Left ventricle myocardium inferior (tissue), 1 donor: ENCODE results near the gene B3GNT5. TPM values are rescaled to one million over a fixed set of nuclear protein-coding genes. Genes with fewer than 3 reads are reported as not detected.

Experiments used
- DNase-seq: peaks from one replicate; pipeline ENCODE4 v3.0.0-alpha.2; 2020
- H3K27ac ChIP-seq: fragments of 200-600 bp; replicated peaks from 2 replicates; pipeline ENCODE4 v1.8.0; 2021
- H3K27me3 ChIP-seq: fragments of 200-600 bp; 2 replicates; pipeline ENCODE4 v1.8.0; 2021; ENCODE audit warnings: low read depth
- H3K36me3 ChIP-seq: fragments of 200-600 bp; 2 replicates; pipeline ENCODE4 v1.8.0; 2021
- H3K4me1 ChIP-seq: fragments of 200-600 bp; 2 replicates; pipeline ENCODE4 v1.8.0; 2021
- H3K4me3 ChIP-seq: fragments of 200-600 bp; 2 replicates; pipeline ENCODE4 v1.8.0; 2021; ENCODE audit warnings: mild to moderate bottlenecking, moderate library complexity
- H3K9me3 ChIP-seq: fragments of 200-600 bp; replicated peaks from 2 replicates; pipeline ENCODE4 v1.8.0; 2021
- intact Hi-C: fragments of 100-400 bp; cut with micrococcal nuclease; formaldehyde crosslinking; loops from one replicate; pipeline ENCODE4 v1.11.0; 2022
- total RNA-seq: library from RNA; stranded (reverse); fragmentation: NEBNext Ultra II Directional; extraction: Animal tissue kit (Norgen Biotek cat#: 25700); gene quantifications from one replicate; pipeline ENCODE4 v1.2.1, GENCODE V29; 2021
- TF ChIP-seq, protein P1 (sequence below): fragments of 200-600 bp; IDR thresholded peaks from 2 replicates; pipeline ENCODE4 v1.8.0; 2021; ENCODE audit warnings: antibody characterized with exemption, mild to moderate bottlenecking, borderline replicate concordance
- donor health status: DM: no; HTN: yes; CAD: no; lungs with severe emphysema.

Gene B3GNT5
- total RNA-seq, 1 donor from 2014 or later = 2.1 TPM

DNA sequence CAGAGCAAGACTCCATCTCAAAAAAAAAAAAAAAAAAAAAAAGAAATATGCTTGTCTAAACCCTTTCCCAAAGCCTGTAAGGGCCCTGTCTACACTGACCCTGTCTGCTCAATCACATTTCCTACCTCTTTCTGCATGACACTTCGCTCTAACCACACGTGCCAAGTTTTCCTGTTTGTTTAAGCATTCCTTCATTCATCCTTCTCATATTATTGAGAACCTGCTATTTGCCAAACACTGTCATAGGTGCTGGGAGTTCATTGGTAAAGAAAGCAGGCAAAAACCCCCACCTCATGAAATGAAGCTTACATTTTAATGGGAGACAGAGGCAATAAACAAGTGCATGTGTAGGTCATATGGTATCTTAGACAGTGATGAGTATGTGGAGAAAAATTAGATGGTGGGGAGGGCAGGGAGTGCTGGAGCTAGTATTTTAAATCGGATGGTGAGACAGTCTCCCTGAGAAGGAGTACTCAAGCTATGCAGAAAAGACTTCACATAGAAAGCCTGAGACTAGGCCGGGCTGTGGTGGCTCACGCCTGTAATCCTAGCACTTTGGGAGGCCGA, 48.0 kb downstream of the B3GNT5 start:
- H3K36me3 ChIP-seq = no peaks in the 10 kb centered on the region
- H3K4me1 ChIP-seq = peaks cover 13% of the 10 kb centered on the region
- no peaks in the 10 kb centered on the region for H3K9me3 ChIP-seq
- intact Hi-C loops = no loop called here
- H3K27ac ChIP-seq = no peak overlapping the region
- no peaks in the 10 kb centered on the region for H3K27me3 ChIP-seq
- H3K4me3 ChIP-seq = no peak overlapping the region
- TF ChIP-seq, protein P1, sequence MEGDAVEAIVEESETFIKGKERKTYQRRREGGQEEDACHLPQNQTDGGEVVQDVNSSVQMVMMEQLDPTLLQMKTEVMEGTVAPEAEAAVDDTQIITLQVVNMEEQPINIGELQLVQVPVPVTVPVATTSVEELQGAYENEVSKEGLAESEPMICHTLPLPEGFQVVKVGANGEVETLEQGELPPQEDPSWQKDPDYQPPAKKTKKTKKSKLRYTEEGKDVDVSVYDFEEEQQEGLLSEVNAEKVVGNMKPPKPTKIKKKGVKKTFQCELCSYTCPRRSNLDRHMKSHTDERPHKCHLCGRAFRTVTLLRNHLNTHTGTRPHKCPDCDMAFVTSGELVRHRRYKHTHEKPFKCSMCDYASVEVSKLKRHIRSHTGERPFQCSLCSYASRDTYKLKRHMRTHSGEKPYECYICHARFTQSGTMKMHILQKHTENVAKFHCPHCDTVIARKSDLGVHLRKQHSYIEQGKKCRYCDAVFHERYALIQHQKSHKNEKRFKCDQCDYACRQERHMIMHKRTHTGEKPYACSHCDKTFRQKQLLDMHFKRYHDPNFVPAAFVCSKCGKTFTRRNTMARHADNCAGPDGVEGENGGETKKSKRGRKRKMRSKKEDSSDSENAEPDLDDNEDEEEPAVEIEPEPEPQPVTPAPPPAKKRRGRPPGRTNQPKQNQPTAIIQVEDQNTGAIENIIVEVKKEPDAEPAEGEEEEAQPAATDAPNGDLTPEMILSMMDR = no peak
- no peak for DNase-seq

DNA sequence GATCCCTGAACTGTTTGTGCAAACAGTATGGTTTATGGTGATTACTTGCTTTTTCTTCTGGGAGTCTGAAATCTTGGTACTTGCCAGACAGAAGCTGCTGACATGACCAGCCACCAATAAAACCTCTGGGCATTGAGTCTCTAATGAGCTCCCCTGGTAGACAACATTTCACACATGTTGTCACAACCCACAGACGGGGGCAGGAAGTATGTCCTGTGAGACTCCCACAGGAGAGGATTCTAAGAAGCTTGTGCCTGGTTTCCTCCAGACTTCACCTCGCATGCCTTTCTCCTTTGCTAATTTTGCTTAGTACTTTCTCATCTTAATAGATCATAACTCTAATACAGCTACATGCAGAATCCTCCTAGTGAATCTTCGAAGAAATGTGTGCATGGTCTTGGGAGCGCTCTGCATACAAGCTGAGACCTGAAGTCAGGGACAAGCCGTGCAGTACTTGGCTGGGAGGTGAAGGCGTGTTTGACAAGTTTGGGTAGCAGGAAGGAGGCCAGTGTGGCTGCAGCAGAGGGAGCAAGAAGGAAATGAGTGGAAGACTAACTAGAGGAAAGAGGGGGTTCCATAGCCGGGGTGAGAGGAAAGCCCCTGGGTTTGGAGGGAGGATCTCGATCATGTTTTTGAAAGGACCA, 49.0 kb downstream of the B3GNT5 start:
- intact Hi-C loops = no loop called here
- Histone ChIP-seq H3K27ac (no peak overlapping the region), H3K4me3 (no peak overlapping the region), H3K9me3 (no peaks in the 10 kb centered on the region), H3K4me1 (peaks cover 21% of the 10 kb centered on the region), H3K27me3 (no peaks in the 10 kb centered on the region), H3K36me3 (no peaks in the 10 kb centered on the region)
- DNase-seq = no peak
- TF ChIP-seq, protein P1 = no peak

DNA sequence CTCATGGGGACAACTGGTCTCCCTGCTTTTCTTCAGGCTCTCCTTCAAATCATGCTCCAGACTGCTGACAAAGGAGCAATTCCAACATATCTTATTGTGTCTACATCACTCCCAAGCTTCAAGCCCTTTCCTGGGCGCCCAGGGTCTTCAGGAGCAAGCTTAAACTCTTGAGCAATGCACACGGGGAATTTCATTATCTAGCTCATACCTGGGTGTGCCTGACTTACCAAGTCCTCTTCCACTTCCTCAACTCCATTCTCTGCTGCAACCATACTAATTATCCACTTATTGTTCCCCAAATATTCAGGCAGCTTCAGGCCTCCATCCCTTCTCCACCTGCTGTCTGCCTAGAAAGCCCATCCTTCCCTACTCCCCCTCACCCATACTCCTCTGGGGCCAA, 50.6 kb downstream of the B3GNT5 start:
- intact Hi-C loops = no loop called here
- TF ChIP-seq, protein P1 = no peak
- H3K4me1 ChIP-seq = peaks cover 34% of the 10 kb centered on the region
- H3K4me3 ChIP-seq = no peak overlapping the region
- DNase-seq = no peak
- no peaks in the 10 kb centered on the region for H3K36me3 ChIP-seq
- H3K9me3 ChIP-seq = no peaks in the 10 kb centered on the region
- no peak overlapping the region for H3K27ac ChIP-seq
- no peaks in the 10 kb centered on the region for H3K27me3 ChIP-seq

DNA sequence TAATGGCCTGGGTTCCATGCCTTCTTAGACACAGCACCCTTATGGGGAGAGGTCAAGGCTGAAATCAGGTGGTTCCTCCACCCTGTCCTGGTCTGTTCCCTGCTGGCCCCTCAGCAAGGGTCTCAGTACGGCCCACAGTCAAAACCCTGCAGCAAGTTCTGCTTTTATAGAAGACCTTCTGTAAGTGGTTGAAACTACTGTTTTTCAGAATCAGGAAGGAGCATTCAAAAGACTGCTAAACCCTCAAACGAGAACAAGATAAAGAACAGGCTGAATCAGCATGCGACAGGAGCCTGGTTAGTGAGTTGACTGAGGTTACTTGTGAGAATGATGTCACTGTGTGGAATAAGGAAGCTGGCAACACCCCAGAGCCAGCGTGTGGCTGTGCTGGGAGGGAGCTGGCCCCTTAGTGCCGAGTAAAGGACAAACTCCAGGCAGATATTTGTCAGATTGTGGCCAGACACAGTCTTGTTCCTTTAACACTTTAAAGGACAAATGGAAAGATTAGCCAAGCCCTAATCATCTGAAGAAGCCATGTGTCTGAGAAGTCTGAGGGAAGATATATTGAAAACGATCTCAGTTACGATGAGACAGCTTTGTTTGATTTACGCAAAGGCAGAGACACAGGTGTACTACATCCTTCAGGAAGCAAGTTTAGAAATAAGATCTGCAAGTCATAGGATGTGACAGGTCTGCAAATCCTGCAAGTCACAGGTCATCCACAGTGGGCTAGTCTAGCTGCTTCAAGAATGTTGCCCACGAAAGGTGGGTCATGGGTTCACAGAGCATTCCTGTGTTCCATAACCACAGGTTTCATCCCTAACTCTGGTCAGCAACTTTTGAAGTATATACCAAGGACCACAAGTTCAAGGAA, 54.0 kb downstream of the B3GNT5 start:
- no peak overlapping the region for H3K4me3 ChIP-seq
- H3K4me1 ChIP-seq = peaks cover 39% of the 10 kb centered on the region
- TF ChIP-seq, protein P1 = no peak
- H3K36me3 ChIP-seq = no peaks in the 10 kb centered on the region
- intact Hi-C loops = no loop called here
- H3K9me3 ChIP-seq = no peaks in the 10 kb centered on the region
- peak; percentile 70 for DNase-seq
- no peaks in the 10 kb centered on the region for H3K27me3 ChIP-seq
- H3K27ac ChIP-seq = peak overlapping the region; percentile 49

DNA sequence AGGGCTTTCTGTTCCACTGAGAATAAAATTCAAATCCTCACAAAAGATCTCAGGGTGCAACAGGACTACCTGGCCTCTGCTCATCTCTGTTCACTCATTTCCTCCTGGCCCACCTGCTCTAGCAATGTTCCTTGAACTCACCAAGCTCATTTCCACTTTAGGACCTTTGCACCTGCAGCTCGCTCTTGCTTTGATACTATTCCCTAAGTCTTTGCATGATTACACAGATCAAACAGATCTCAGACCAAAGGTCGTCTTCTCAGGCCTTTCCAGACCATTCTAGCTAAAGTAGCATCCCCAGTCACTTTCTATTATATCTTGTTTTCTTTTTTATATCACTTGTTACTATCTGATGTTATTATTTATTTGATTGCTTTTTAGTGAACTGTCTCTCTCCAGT, 54.7 kb downstream of the B3GNT5 start:
- H3K36me3 ChIP-seq = no peaks in the 10 kb centered on the region
- H3K4me1 ChIP-seq = peaks cover 39% of the 10 kb centered on the region
- intact Hi-C loops = no loop called here
- TF ChIP-seq, protein P1 = no peak
- no peak overlapping the region for H3K4me3 ChIP-seq
- no peaks in the 10 kb centered on the region for H3K9me3 ChIP-seq
- DNase-seq = no peak
- no peaks in the 10 kb centered on the region for H3K27me3 ChIP-seq
- no peak overlapping the region for H3K27ac ChIP-seq
